H9 (cell line): ENCODE measurements around the gene CNOT4. TPM values are rescaled to one million over a fixed set of nuclear protein-coding genes. Genes with fewer than 3 reads are reported as not detected.

Source experiments
- DNase-seq: peaks from one replicate; pipeline ENCODE4 v3.0.0-alpha.2; 2017
- H2AFZ ChIP-seq: one replicate; pipeline ENCODE4 v1.6.1; 2013; ENCODE audit warnings: mild to moderate bottlenecking, low read length, control low read depth, moderate library complexity
- H2AK5ac ChIP-seq: 2 replicates; pipeline ENCODE4 v1.6.1; 2013; ENCODE audit warnings: low read length, control low read depth, mixed read lengths; ENCODE audit not compliant: insufficient read length
- H2BK120ac ChIP-seq: one replicate; pipeline ENCODE4 v1.6.1; 2013; ENCODE audit warnings: low read depth, mild to moderate bottlenecking, low read length, control low read depth, inconsistent platforms; ENCODE audit not compliant: poor library complexity, severe bottlenecking
- H2BK12ac ChIP-seq: 2 replicates; pipeline ENCODE4 v1.6.1; 2013; ENCODE audit warnings: low read length, control low read depth, mixed read lengths, low read depth; ENCODE audit not compliant: insufficient read length
- H2BK15ac ChIP-seq: 2 replicates; pipeline ENCODE4 v1.6.1; 2013; ENCODE audit warnings: low read depth, low read length, control low read depth
- H2BK20ac ChIP-seq: one replicate; pipeline ENCODE4 v1.6.1; 2013; ENCODE audit warnings: low read depth, mild to moderate bottlenecking, low read length, control low read depth, inconsistent platforms; ENCODE audit not compliant: poor library complexity, severe bottlenecking
- H2BK5ac ChIP-seq: 2 replicates; pipeline ENCODE4 v1.6.1; 2013; ENCODE audit warnings: low read length, control low read depth, mixed read lengths; ENCODE audit not compliant: insufficient read length
- H3K14ac ChIP-seq: 2 replicates; pipeline ENCODE4 v1.6.1; 2013; ENCODE audit warnings: low read length, control low read depth; ENCODE audit not compliant: insufficient read depth
- H3K18ac ChIP-seq: 2 replicates; pipeline ENCODE4 v1.6.1; 2013; ENCODE audit warnings: low read depth, mild to moderate bottlenecking, mixed read lengths, low read length, control low read depth; ENCODE audit not compliant: insufficient read length
- H3K23ac ChIP-seq: 2 replicates; pipeline ENCODE4 v1.6.1; 2013; ENCODE audit warnings: low read length, control low read depth, mixed read lengths, low read depth; ENCODE audit not compliant: insufficient read length
- H3K23me2 ChIP-seq: 2 replicates; pipeline ENCODE4 v1.6.1; 2013; ENCODE audit warnings: low read depth, mild to moderate bottlenecking, mixed read lengths, low read length, control low read depth; ENCODE audit not compliant: insufficient read length, poor library complexity, severe bottlenecking
- H3K27ac ChIP-seq: 2 replicates; pipeline ENCODE4 v1.5.1; 2013; ENCODE audit warnings: low read length, control low read depth, mixed read lengths, low read depth; ENCODE audit not compliant: insufficient read length
- H3K27me3 ChIP-seq: 2 replicates; pipeline ENCODE4 v1.6.1; 2013; ENCODE audit warnings: low read length, control low read depth, inconsistent platforms; ENCODE audit not compliant: insufficient read depth
- H3K4ac ChIP-seq: 2 replicates; pipeline ENCODE4 v1.6.1; 2013; ENCODE audit warnings: low read depth, mild to moderate bottlenecking, control low read depth, inconsistent platforms, low read length, moderate library complexity
- H3K4me1 ChIP-seq: 2 replicates; pipeline ENCODE4 v1.6.1; 2013; ENCODE audit warnings: low read length, control low read depth, inconsistent platforms; ENCODE audit not compliant: insufficient read depth
- H3K4me2 ChIP-seq: 2 replicates; pipeline ENCODE4 v1.6.1; 2013; ENCODE audit warnings: low read length, control low read depth, mixed read lengths; ENCODE audit not compliant: insufficient read length, insufficient read depth
- H3K56ac ChIP-seq: 2 replicates; pipeline ENCODE4 v1.6.1; 2013; ENCODE audit warnings: low read depth, mild to moderate bottlenecking, mixed read lengths, low read length, control low read depth; ENCODE audit not compliant: insufficient read length
- H3K79me1 ChIP-seq: 2 replicates; pipeline ENCODE4 v1.6.1; 2013; ENCODE audit warnings: low read depth, mild to moderate bottlenecking, moderate library complexity, low read length, control low read depth, inconsistent platforms; ENCODE audit not compliant: insufficient read depth, poor library complexity, severe bottlenecking
- H3K79me2 ChIP-seq: 2 replicates; pipeline ENCODE4 v1.6.1; 2013; ENCODE audit warnings: low read length, control low read depth, inconsistent platforms; ENCODE audit not compliant: insufficient read depth
- H3K9ac ChIP-seq: 2 replicates; pipeline ENCODE4 v1.6.1; 2013; ENCODE audit warnings: low read length, control low read depth, mixed read lengths; ENCODE audit not compliant: insufficient read length; ENCODE audit errors: extremely low read depth
- H3K9me3 ChIP-seq: one replicate; pipeline ENCODE4 v1.6.1; 2013; ENCODE audit warnings: low read depth, low read length, inconsistent platforms; ENCODE audit not compliant: control insufficient read depth
- H3T11ph ChIP-seq: one replicate; pipeline ENCODE4 v1.6.1; 2013; ENCODE audit warnings: mild to moderate bottlenecking, low read length, control low read depth, inconsistent platforms
- H4K20me1 ChIP-seq: one replicate; pipeline ENCODE4 v1.6.1; 2013; ENCODE audit not compliant: control insufficient read depth, insufficient read length, insufficient read depth
- H4K5ac ChIP-seq: 2 replicates; pipeline ENCODE4 v1.6.1; 2013; ENCODE audit warnings: low read depth, mild to moderate bottlenecking, mixed read lengths, low read length, control low read depth; ENCODE audit not compliant: insufficient read length
- H4K8ac ChIP-seq: replicated peaks from 2 replicates; pipeline ENCODE4 v1.6.1; 2013; ENCODE audit warnings: low read length, control low read depth, mixed read lengths, low read depth; ENCODE audit not compliant: insufficient read length
- H4K91ac ChIP-seq: 2 replicates; pipeline ENCODE4 v1.6.1; 2013; ENCODE audit warnings: low read depth, mild to moderate bottlenecking, moderate library complexity, mixed read lengths, low read length, control low read depth; ENCODE audit not compliant: insufficient read length
- H3K27ac Mint-ChIP-seq, 3 experiments: 2 replicates in 2 of 3; 3 replicates in 1 of 3; pipeline ENCODE4 v1.8.0; 2020 to 2021; ENCODE audit warnings: mixed read lengths in 3 of 3, mild to moderate bottlenecking in 1 of 3, moderate library complexity in 1 of 3
- H3K27me3 Mint-ChIP-seq: 2 replicates; pipeline ENCODE4 v1.8.0; 2021; ENCODE audit warnings: low read depth, mild to moderate bottlenecking, moderate library complexity, mixed read lengths
- H3K36me3 Mint-ChIP-seq, 3 experiments: 2 replicates in 2 of 3; 3 replicates in 1 of 3; pipeline ENCODE4 v1.8.0; 2020 to 2021; ENCODE audit warnings: low read depth in 3 of 3, mixed read lengths in 3 of 3; ENCODE audit not compliant: insufficient read depth in 1 of 3
- H3K4me1 Mint-ChIP-seq, 2 experiments: 2 replicates each; pipeline ENCODE4 v1.8.0; 2020; ENCODE audit warnings: mixed read lengths in 2 of 2
- H3K4me3 Mint-ChIP-seq, 2 experiments: 2 replicates in 1 of 2; 3 replicates in 1 of 2; pipeline ENCODE4 v1.8.0; 2020 to 2021; ENCODE audit warnings: mild to moderate bottlenecking in 2 of 2, mixed read lengths in 2 of 2, moderate library complexity in 1 of 2
- H3K9me3 Mint-ChIP-seq, 2 experiments: 2 replicates in 1 of 2; 3 replicates in 1 of 2; pipeline ENCODE4 v1.8.0; 2020; ENCODE audit warnings: mild to moderate bottlenecking in 2 of 2, mixed read lengths in 2 of 2, moderate library complexity in 1 of 2
- WGBS: extraction: QIAGEN DNeasy Blood & Tissue Kit; methylation state at CpG from one replicate; pipeline ENCODE4 v1.1.7; 2013; ENCODE audit warnings: missing lambda C conversion rate, low lambda C conversion rate, mixed read lengths; ENCODE audit not compliant: insufficient read length; ENCODE audit errors: extremely low coverage; 5-methylcytosine and 5-hydroxymethylcytosine counted together
- total RNA-seq: library from RNA; stranded (reverse); gene quantifications from 2 replicates; pipeline ENCODE4 v1.2.1, GENCODE V29; 2021
- TF ChIP-seq, protein P1 (sequence below): fragments of 200-600 bp; sonication (generic); conservative IDR thresholded peaks from 3 replicates; pipeline ENCODE4 v1.8.0; 2021; ENCODE audit warnings: antibody characterized with exemption, mild to moderate bottlenecking

CNOT4 gene
- total RNA-seq, 1 experiment from 2014 or later: 27.4 TPM

DNA sequence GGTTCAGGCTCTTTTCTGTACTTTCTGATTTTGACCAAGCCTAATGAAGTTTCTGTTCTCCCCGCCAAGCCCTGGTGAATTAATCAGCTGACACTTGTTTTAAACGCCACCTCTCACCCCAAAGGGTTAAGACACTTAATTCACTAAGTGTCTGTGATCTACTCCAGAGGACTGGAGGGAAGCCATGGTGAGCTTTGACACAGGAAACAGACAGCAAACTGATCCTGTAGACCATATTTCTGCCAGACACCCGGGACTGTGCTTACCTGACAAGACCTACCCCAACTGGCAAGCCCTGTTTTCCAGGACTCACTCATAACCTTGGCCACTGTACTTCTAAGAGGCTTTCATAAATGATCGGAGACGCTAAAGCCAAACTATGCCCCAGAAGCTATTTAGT is 150.3 kb downstream of the CNOT4 start:
- H3K27me3 Mint-ChIP-seq: no peaks in the 10 kb centered on the region
- H2BK5ac ChIP-seq: no peak overlapping the region
- no peak overlapping the region for H3K4me3 Mint-ChIP-seq
- no peak overlapping the region for H3T11ph ChIP-seq
- no peak overlapping the region for H2BK15ac ChIP-seq
- H3K36me3 Mint-ChIP-seq: peaks cover 14 to 15% (median 14%) of the 10 kb centered on the region in 3 experiments
- peak overlapping the region in 1 of 3 experiments; percentile 40; a peak in 1 of 7 replicates for H3K27ac Mint-ChIP-seq
- H4K8ac ChIP-seq: no peak overlapping the region
- H3K4me1 ChIP-seq: no peaks in the 10 kb centered on the region
- H3K4me2 ChIP-seq: no peak overlapping the region
- DNase-seq: no peak
- H3K79me2 ChIP-seq: no peaks in the 10 kb centered on the region
- no peak overlapping the region for H3K56ac ChIP-seq
- WGBS: no CpG with 5 or more reads among the region's 5 CpGs
- H2BK20ac ChIP-seq: no peak overlapping the region
- no peak overlapping the region for H3K27ac ChIP-seq
- no peak overlapping the region for H3K9ac ChIP-seq
- H4K5ac ChIP-seq: no peak overlapping the region
- no peak overlapping the region for H4K91ac ChIP-seq
- H3K9me3 ChIP-seq: no peaks in the 10 kb centered on the region
- no peaks in the 10 kb centered on the region for H3K23me2 ChIP-seq
- no peaks in the 10 kb centered on the region for H3K79me1 ChIP-seq
- H3K27me3 ChIP-seq: no peaks in the 10 kb centered on the region
- H3K14ac ChIP-seq: no peak overlapping the region
- H2BK12ac ChIP-seq: no peak overlapping the region
- H3K18ac ChIP-seq: no peak overlapping the region
- no peak overlapping the region for H3K23ac ChIP-seq
- H3K4ac ChIP-seq: no peak overlapping the region
- no peaks in the 10 kb centered on the region for H3K9me3 Mint-ChIP-seq
- no peak overlapping the region for H2BK120ac ChIP-seq
- H3K4me1 Mint-ChIP-seq: peaks cover 8 to 16% of the 10 kb centered on the region in 2 experiments
- no peaks in the 10 kb centered on the region for H4K20me1 ChIP-seq
- TF ChIP-seq, protein P1, sequence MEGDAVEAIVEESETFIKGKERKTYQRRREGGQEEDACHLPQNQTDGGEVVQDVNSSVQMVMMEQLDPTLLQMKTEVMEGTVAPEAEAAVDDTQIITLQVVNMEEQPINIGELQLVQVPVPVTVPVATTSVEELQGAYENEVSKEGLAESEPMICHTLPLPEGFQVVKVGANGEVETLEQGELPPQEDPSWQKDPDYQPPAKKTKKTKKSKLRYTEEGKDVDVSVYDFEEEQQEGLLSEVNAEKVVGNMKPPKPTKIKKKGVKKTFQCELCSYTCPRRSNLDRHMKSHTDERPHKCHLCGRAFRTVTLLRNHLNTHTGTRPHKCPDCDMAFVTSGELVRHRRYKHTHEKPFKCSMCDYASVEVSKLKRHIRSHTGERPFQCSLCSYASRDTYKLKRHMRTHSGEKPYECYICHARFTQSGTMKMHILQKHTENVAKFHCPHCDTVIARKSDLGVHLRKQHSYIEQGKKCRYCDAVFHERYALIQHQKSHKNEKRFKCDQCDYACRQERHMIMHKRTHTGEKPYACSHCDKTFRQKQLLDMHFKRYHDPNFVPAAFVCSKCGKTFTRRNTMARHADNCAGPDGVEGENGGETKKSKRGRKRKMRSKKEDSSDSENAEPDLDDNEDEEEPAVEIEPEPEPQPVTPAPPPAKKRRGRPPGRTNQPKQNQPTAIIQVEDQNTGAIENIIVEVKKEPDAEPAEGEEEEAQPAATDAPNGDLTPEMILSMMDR: no peak
- H2AK5ac ChIP-seq: no peak overlapping the region
- no peak overlapping the region for H2AFZ ChIP-seq
